Adipose tissue (tissue), 3 donors: ENCODE results near the gene SPSB2. TPM values are rescaled to one million over a fixed set of nuclear protein-coding genes. Genes with fewer than 3 reads are reported as not detected.
"Not testable (repeated sequence)": the region's sequence is repeated elsewhere in the genome, so short reads cannot be mapped to it uniquely, and the experiment has no call there.

Experiments
- H3K27ac ChIP-seq: one replicate; pipeline ENCODE4 v1.5.1; 2013; ENCODE audit warnings: low read depth, low read length
- WGBS, 3 donors: extraction: QIAGEN DNeasy Blood & Tissue Kit; methylation state at CpG; one replicate each; pipeline ENCODE4 v1.1.7; 2013; 5-methylcytosine and 5-hydroxymethylcytosine counted together
- polyA plus RNA-seq, 3 donors: library from polyadenylated mRNA; stranded (reverse); fragments of 200-250 nt; gene quantifications; one replicate each; pipeline ENCODE4 v1.2.3, GENCODE V29; 2013
- donor health status: healthy with polysubstance abuse.
- donor health status: Bipolar disorder and iron deficiency.
- donor health status: healthy.

SPSB2 gene
- polyA plus RNA-seq, 3 donors: 5.4 to 6.2 (median 5.6) TPM

DNA sequence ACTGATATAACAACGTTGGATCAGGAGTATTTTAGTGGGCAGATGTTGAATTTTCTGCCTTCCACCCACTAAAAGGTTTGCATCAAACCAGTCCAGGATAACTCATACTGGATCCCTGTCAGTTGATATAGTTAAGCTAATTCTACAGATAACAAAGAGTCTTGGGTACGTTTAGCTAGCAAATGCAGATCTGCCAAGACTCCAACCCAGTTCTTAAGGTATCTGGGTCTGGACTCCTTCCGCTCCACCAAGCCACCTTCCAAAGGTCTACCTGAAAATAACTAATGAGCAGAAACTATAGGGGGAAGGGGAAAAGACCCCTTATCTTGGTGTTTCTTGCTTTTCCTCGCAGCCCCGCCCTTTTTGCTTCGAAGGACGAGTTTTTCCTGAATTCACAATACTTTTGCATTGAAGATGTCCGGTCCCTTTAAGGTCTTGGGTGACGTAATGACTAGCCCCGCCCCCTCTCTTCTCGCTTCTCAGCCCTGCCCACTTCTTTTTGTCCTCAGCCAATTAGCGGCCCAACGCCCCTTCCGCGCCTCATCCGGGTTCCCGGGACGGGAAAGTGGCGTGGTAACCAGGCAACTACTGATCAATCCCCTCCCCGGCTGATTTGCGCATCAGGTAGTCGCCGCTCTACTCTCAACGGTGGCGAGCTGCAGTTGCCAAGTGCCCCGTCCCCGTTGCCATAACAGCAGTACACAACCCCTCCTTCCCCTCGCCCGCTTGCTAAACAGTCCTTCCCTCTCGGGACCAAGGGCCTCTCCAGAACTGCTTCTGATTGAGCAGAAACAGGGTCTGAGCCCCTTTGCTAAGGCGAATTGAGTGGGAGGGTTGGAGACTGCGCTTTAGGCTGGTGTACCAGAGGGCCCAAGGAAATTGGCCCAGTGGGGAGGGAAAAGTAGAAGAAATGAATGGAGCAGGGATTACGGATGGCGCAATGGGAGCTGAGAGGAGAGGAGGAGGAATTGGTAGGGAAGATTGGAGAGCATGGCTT is 31.5 kb upstream of the SPSB2 start, which contains the start of gene LRRC23:
TSS of gene LRRC23 (plus strand) at position 543 of the 997 bp plus-strand sequence. CDS start 812 bp downstream, outside the sequence.
- no peak within 1 kb of the TSS for H3K27ac ChIP-seq
- 4 to 5% (median 5%) methylated on average over 34 of the region's 34 CpGs for WGBS, 3 donors

DNA sequence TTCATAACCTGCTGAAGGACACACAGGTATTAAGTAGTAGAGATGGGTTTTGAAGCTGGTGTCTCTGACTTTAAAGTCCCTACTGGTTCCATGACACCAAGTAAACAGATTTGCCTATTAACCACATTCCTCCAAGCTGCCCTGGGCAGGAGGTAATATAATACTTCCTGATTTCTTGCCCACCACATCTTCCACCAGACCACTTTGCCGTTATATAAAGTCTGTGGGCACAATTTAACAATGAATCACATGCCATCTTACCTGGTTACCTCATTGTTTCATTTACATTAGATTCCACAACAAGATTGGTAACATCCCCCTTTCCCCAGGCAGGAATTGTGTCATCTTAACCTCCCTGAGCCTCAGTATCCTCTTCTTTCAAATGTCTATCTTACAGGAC is 30.6 kb upstream of the SPSB2 start:
- WGBS, 3 donors: 48 to 70% (median 49%) methylated on average over 1 of the region's 1 CpG
- H3K27ac ChIP-seq: no peak overlapping the region

DNA sequence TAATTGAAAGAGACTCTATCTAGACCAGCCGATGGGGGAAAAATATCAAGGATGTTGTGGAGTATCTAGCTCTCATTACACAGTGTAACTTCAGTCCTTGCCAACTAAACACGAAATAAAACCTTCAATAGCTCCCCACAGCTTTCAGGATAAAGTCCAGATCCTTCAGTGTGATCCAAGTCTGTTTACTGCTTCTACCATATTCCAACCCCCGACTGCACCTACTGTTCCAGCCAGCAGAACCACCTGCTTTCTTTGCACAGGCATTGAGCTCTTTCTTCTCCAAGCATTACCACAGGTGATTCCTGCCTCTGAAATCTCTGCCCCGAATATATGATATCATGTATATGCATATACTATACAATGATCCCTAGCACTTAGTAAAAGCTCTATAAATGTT is 29.3 kb upstream of the SPSB2 start:
- H3K27ac ChIP-seq: no peak overlapping the region
- 74 to 82% (median 81%) methylated on average over 4 of the region's 4 CpGs for WGBS, 3 donors

DNA sequence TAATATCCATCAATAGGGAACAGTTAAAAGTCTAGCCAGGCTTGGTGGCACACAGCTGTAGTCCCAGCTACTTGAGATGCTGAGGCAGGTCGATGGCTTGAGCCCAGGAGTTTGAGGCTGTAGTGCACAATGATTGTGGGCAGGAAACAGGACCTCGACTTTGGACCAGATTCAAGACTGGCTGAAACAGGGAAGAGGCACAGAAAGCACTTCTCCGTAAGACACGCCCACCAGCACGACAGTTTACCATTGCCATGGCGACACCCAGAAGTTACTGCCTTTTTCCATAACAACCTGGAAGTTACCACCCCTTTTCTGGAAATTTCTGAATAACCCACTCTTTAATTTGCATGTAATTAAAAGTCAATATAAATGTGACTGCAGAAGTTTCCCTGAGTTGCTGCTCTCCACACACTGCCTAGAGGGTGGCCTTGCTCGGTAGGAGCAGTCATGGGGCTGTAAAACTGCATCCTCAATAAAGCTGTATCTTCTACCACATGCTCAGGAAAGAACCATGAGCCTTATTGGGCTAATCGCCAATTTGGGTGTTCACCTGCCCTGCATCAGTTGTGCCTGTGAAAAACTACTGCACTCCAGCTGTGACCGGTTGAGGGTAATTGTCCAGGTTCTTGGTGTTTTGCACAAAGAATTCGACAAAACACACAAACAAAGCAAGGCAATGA is 26.9 kb upstream of the SPSB2 start:
- no peak overlapping the region for H3K27ac ChIP-seq
- 41 to 43% (median 41%) methylated on average over 10 of the region's 10 CpGs for WGBS, 3 donors

DNA sequence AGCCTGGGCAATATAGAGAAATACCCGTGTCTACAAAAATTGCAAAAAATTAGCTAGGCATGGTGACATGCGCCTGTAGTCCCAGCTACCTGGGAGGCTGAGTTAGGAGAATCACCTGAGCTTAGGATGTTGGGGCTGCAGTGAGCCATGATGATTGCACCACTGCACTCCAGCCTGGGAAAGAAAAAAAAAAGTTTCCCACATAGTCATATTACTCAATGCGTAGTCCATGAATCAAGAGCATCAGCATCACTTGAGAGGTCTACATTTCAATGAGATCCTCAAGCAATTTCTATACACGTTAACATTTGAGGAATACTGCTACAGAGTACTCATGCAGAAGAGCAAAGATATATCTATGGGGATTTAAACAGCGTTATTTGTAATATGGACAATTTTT is 26.3 kb upstream of the SPSB2 start:
- no peak overlapping the region for H3K27ac ChIP-seq
- 62 to 86% (median 63%) methylated on average over 5 of the region's 5 CpGs for WGBS, 3 donors

DNA sequence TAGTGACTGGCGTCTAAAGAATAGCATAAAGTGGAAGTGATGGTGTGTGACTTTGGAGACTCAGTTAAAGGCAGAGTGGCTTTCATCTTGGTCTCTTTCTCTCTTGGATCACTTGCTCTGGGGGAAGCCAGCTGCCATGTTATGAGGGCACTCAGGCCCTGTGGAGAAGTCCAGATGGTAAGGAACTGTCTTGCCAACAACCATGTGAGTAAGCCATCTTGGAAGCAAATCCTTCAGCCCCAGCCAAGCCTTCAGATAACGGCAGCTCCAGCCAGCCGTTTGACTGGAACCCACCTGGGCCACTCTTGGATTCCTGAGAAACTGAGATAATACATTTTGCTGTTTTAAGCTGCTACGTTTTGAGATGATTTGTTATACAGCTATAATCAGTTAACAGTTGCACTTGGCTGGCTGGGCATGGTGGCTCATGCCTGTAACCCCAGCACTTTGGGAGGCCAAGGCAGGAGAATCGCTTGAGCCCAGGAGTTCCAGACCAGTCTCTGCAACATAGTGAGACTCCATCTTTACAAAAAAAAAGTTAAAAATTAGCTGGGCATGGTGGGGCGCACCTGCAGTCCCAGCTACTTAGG is 23.8 kb upstream of the SPSB2 start:
- 66 to 89% (median 83%) methylated on average over 6 of the region's 6 CpGs for WGBS, 3 donors
- no peak overlapping the region for H3K27ac ChIP-seq

DNA sequence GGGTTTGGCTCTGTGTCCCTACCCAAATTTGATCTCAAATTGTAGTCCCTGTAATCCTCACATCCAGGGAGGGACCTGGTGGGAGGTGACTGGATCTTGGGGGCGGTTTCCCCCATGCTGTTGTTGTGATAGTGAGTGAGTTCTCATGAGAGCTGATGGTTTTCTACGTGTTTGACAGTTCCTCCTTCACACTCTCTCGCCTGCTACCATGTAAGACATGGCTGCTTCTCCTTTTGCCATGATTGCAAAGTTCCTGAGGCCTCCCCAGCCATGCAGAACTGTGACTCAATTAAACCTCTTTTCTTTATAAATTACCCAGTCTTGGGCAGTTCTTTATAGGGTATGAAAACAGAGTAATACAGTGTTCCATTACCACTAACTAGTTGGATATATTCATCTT is 21.2 kb upstream of the SPSB2 start:
- WGBS, 3 donors: 64 to 94% (median 80%) methylated on average over 3 of the region's 3 CpGs
- no peak overlapping the region for H3K27ac ChIP-seq

DNA sequence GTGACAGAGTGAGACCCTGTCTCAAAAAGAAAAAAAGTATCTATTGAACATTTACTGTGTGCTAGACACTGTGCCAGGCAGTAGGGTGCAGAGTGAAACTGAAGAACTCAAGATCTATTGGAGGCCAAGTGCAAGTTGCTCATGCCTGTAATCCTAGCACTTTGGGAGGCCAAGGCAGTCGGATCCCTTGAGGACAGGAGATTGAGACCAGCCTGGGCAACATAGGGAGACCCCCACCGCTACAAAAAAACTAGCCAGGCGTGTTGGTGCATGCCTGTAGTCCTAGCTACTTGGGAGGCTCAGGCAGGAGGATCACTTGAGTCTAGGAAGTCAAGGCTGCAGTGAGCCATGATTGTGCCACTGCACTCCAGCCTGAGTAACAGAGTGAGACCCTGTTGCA is 19.6 kb upstream of the SPSB2 start:
- 89 to 98% (median 96%) methylated on average over 3 of the region's 3 CpGs for WGBS, 3 donors

DNA sequence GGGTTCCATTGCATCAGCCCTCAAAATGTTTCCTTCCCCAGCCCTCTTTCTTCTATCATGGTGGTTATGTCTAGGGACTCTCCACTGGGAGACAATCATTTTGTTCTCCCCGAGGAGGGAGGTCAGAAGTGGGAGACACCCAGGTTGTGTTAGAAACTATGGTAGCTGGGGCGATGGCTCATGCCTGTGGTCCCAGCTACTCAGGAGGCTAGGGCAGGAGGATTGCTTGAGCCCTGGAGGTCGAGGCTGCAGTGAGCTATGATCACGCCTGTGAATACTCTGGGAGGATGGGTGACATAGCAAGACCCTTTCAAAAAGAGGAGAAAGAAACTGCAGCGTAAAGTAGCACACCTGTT is 18.5 kb upstream of the SPSB2 start:
- no peak overlapping the region for H3K27ac ChIP-seq
- WGBS, 3 donors: 79 to 87% (median 84%) methylated on average over 5 of the region's 5 CpGs

More for the DNA sequence above, 19.6 kb upstream of the SPSB2 start:
- not testable (repeated sequence) for H3K27ac ChIP-seq

DNA sequence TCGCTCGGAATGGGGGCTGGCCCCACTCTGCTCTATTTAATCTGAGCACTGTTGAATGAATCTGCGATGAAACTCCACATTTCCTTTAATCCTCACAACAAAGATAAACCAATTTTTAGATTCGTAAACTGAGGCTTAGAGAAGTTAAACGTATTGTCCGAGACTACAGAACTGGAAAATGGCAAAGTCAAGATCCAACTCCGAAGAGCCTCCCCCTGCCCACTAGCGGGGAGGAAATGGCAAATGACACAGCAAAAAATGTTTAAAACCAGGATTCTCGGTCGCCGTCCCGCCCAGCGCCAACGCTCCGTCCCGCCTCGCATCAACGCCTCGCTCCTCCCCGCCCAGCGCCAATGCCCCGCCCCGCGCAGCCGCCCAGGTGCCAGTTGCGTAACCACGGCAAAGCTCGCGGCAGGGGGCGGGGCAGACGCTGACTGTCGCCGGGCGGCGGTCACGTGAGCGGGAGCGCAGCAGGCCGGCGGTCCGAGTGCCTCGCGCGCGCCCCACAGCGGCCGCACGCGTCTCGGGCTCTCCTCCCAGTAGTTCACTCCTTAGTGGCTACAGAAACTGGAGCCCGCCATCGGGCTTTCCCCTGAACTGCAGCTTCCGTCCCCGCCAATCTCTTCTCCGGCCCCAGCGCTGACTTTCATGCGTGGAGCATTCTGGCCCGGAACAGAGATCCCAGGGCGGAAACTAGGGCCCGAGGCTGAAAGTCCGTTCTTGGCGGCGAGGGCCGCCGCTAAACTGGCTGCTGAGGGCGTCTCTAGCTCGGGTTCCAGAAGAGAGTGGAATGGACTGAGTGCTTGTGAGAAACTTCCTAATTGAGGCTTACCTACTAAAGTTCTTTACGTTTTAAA is 17.9 kb upstream of the SPSB2 start:
- WGBS, 3 donors: 1 to 2% (median 2%) methylated on average over 64 to 68 of the region's 68 CpGs
- peak overlapping the region; percentile 32 for H3K27ac ChIP-seq

DNA sequence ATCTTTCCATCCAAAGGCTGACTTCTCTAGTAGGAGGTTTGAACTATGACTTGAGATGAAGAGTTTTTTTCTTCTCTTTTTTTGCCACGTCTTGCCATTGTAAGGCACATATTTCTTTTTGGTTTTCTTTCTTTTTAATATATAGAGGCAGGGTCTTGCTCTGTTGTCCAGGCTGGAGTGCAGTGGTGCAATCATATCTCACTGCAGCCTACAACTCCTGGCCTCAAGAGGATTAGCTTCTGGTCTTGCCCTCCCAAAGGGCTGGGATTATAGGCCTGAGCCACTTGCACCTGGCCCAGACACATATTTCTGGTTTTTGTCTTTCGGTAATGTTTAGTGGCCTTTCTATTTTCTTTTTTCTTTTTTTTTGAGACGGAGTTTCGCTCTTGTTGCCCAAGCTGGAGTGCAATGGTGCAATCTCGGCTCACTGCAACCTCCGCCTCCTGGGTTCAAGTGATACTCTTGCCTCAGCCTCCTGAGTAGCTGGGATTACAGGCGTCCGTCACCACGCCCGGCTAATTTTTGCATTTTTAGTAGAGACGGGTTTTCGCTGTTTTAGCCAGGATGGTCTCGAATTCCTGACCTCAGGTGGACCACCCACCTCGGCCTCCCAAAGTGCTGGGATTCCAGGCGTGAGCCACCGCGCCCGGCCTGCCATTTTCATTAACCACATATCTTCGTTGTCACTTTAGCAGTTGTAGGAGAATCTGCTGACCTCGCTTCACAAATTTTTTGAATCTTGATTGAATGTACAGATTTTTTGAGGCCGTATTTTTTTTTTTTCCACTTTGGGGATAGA is 16.9 kb upstream of the SPSB2 start:
- WGBS, 3 donors: 84 to 94% (median 88%) methylated on average over 21 of the region's 21 CpGs

DNA sequence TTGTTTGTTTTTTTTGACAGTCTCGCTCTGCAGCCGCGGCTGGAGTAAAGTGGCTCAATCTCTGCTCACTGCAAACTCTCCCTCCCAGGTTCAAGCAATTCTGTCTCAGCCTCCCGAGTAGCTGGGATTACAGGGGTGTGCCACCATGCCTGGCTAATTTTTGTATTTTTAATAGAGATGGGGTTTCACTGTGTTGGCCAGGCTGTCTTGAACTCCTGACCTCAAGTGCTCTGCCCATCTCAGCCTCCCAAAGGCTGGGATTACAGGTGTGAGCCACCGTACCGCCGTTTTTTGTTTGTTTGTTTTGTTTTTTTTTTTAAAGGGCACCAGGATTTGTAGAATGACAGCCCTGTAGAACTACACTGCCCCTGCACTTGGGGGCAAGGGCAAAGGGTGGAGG is 15.7 kb upstream of the SPSB2 start:
- 58 to 89% (median 86%) methylated on average over 7 of the region's 7 CpGs for WGBS, 3 donors
- H3K27ac ChIP-seq: not testable (repeated sequence)

More for the DNA sequence above, 16.9 kb upstream of the SPSB2 start:
- H3K27ac ChIP-seq: not testable (repeated sequence)

DNA sequence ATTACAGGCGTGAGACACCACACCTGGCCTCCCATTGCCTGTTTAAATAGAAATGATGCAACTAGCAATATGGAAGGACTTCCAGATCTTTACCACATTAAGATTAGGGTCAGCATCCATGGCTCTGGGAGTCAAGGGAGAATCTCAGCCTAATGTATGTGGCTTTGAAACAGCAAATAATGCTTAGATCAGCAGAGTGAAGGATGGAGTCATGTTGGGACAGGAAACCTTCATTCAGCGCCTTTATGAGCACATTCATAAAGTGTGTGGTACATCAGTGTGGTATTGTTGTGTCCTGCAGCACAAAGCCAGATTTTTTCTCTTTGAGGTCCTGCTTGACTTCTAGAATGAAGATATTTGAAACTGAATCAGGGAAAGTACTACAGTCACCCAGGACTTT is 15.3 kb upstream of the SPSB2 start:
- no peak overlapping the region for H3K27ac ChIP-seq
- 83 to 92% (median 92%) methylated on average over 2 of the region's 2 CpGs for WGBS, 3 donors

DNA sequence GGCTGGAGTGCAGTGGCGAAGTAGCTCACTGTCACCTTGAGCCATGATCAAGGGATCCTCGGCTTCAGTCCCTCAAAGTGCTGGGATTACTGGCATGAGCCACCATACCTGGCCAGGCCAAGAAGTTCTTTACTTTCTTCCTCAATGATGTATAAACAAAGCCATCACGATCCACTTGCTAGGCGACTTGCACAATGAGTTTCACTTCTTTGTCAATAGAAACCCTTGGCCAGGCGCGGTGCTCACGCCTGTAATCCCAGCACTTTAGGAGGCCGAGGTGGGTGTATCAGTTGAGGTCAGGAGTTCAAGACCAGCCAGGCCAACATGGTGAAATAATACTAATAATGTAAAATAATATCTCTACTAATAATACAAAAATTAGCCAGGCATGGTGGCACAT is 14.4 kb upstream of the SPSB2 start:
- H3K27ac ChIP-seq: no peak overlapping the region
- WGBS, 3 donors: 68 to 76% (median 74%) methylated on average over 8 of the region's 8 CpGs

DNA sequence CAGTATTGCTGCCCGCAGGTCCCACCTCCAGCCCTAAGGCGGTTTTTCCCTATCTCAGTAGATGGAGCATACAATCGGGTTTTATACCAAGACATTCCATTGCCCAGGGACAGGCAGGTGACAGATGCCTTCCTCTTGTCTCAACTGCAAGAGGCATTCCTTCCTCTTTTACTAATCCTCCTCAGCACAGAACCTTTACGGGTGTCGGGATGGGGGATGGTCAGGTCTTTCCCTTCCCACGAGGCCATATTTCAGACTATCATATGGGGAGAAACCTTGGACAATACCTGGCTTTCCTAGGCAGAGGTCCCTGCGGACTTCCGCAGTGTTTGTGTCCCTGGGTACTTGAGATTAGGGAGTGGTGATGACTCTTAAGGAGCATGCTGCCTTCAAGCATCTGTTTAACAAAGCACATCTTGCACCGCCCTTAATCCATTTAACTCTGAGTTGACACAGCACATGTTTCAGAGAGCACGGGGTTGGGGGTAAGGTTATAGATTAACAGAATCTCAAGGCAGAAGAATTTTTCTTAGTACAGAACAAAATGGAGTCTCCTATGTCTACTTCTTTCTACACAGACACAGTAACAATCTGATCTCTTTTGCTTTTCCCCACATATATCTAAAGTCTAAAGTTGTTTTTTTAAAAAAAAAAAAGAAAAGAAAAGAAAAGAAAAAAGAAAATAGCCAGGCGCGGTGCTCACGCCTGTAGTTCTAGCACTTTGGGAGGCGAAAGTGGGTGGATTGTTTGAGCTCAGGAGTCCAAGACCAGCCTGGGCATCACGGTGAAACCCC is 13.3 kb upstream of the SPSB2 start:
- WGBS, 3 donors: 56 to 72% (median 72%) methylated on average over 11 to 12 of the region's 15 CpGs
- H3K27ac ChIP-seq: not testable (repeated sequence)

DNA sequence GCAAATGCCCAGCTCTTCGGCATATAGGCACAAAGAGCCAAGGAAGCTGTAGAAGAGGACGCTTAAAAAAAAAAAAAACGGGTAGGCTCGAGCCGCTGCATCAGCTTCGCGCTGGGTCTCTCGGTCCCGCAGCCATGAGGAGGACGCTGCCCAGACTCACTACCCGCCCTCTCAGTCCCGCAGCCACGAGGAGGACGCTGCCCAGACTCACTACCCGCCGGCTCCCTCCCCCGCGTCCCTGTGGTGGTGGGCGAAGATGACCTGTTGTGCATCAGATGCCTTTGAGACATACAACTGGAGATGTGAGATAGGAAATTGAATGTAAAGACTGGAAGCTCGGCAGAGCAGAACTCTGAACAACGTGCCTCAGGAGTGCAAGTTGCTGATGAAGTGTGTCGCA is 11.4 kb upstream of the SPSB2 start:
- H3K27ac ChIP-seq: no peak overlapping the region
- 79 to 82% (median 82%) methylated on average over 22 of the region's 22 CpGs for WGBS, 3 donors

DNA sequence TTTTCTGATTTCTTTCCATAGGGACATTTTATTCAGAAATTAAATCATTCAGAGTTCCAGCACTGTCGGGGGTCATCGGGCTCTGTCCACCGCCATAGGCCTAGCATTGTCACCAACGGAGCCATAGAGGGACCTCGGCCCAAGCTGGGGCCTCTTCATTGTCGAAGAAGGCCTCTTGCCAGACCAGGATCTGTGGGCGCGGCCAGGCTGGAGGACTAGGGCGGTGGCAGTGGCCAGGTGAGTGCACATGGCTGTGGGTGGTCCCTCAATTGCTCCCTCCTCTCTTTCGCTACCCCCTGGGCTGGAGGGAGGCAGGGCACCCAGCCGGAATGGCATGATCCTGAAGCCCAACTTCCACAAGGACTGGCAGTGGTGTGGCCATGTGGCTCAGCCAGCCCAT is 10.6 kb upstream of the SPSB2 start:
- H3K27ac ChIP-seq: no peak overlapping the region
- WGBS, 3 donors: 92 to 95% (median 94%) methylated on average over 11 of the region's 11 CpGs
